Endodermal cell (in vitro differentiated cells): ENCODE measurements around the gene ABITRAM. TPM values are rescaled to one million over a fixed set of nuclear protein-coding genes. Genes with fewer than 3 reads are reported as not detected.
"Not testable (repeated sequence)": the region's sequence is repeated elsewhere in the genome, so short reads cannot be mapped to it uniquely, and the experiment has no call there.

ENCODE experiments used
- DNase-seq: peaks from one replicate; pipeline ENCODE4 v3.0.0-alpha.2; 2017
- H3K27ac ChIP-seq: 2 replicates; pipeline ENCODE4 v1.5.1; 2013; ENCODE audit warnings: mild to moderate bottlenecking, low read depth, low read length, moderate library complexity
- H3K27me3 ChIP-seq: 2 replicates; pipeline ENCODE4 v1.6.1; 2013; ENCODE audit warnings: mild to moderate bottlenecking, low read length, moderate library complexity; ENCODE audit not compliant: insufficient read depth, control insufficient read depth, poor library complexity, severe bottlenecking
- H3K36me3 ChIP-seq: 2 replicates; pipeline ENCODE4 v1.7.0; 2013; ENCODE audit warnings: mild to moderate bottlenecking, low read length, moderate library complexity; ENCODE audit not compliant: control insufficient read depth, insufficient read depth
- H3K4me1 ChIP-seq: one replicate; pipeline ENCODE4 v1.7.0; 2013; ENCODE audit warnings: low read length; ENCODE audit not compliant: control insufficient read depth, insufficient read depth
- H3K4me3 ChIP-seq: 2 replicates; pipeline ENCODE4 v1.5.1; 2013; ENCODE audit warnings: mild to moderate bottlenecking, low read length, moderate library complexity
- H3K9ac ChIP-seq: 2 replicates; pipeline ENCODE4 v1.6.1; 2013; ENCODE audit warnings: mild to moderate bottlenecking, low read length, moderate library complexity; ENCODE audit not compliant: poor library complexity, severe bottlenecking; ENCODE audit errors: extremely low read depth
- H3K9me3 ChIP-seq: 2 replicates; pipeline ENCODE4 v1.6.1; 2013; ENCODE audit warnings: mild to moderate bottlenecking, low read length, moderate library complexity; ENCODE audit not compliant: control insufficient read depth
- H3K27ac Mint-ChIP-seq: 2 replicates; pipeline ENCODE4 v1.8.0; 2020; ENCODE audit warnings: mixed read lengths
- H3K27me3 Mint-ChIP-seq: 2 replicates; pipeline ENCODE4 v1.8.0; 2021; ENCODE audit warnings: mild to moderate bottlenecking, mixed read lengths; ENCODE audit not compliant: insufficient read depth
- H3K36me3 Mint-ChIP-seq: 2 replicates; pipeline ENCODE4 v1.8.0; 2020; ENCODE audit warnings: low read depth, mixed read lengths
- H3K4me1 Mint-ChIP-seq: 2 replicates; pipeline ENCODE4 v1.8.0; 2020; ENCODE audit warnings: mixed read lengths
- H3K4me3 Mint-ChIP-seq: 2 replicates; pipeline ENCODE4 v1.8.0; 2020; ENCODE audit warnings: mild to moderate bottlenecking, moderate library complexity, mixed read lengths
- H3K9me3 Mint-ChIP-seq: 2 replicates; pipeline ENCODE4 v1.8.0; 2020; ENCODE audit warnings: mild to moderate bottlenecking, mixed read lengths
- WGBS, 2 experiments: methylation state at CpG; one replicate each; pipeline versions ENCODE4 v1.1.5 to v1.1.7; 2013; ENCODE audit warnings: missing lambda C conversion rate in 2 of 2, mixed read lengths in 1 of 2; ENCODE audit not compliant: insufficient coverage in 1 of 2, insufficient read length in 1 of 2; 5-methylcytosine and 5-hydroxymethylcytosine counted together
- total RNA-seq, 2 donors: library from RNA; stranded (reverse); fragmentation: NEBNext Ultra II Directional in 1 of 2; extraction: Animal tissue kit (Norgen Biotek cat#: 25700) in 1 of 2; gene quantifications; 2 replicates in 1 of 2; 3 replicates in 1 of 2; pipeline ENCODE4 v1.2.1, GENCODE V29; 2021
- TF ChIP-seq, protein P1 (sequence below): fragments of 200-600 bp; sonication (generic); conservative IDR thresholded peaks from 2 replicates; pipeline ENCODE4 v1.5.0; 2021; ENCODE audit warnings: antibody characterized with exemption, mild to moderate bottlenecking

Gene ABITRAM
- total RNA-seq, 2 donors from 2014 or later: 11.4 to 15.4 TPM

DNA sequence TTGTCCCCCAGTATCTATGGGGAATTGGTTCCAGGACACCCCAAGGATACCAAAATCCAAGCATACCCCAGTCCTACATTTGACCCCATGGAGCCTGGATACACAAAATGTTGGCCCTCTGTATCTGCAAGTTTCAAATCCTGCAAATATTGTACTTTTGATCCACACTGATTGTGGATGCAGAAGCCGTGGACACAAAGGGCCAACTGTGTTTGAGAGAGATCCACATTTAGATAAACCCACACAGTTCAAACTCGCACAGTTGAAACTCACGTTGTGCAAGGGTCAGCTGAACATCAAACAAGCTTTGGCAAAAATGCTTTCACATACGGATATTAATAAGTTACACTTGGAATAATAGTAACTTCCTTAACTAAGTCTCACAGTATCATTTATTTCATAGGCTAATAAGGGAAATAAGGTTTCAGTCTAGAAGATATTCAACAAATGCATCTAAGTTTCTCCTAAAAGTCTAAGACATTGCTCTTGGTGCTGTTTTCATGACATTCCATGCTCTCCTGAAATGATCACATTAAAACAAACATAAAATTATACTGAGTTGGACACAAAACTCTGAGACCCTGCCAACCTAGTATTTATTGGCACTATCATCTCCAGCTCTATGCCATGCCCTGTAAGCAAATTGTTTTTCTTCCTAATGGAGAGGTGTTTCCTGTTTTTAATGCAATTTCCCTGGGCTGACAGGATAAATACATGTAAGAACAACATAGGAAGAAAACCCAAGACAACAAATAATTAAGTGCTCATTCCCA is 39.8 kb upstream of the ABITRAM start:
- TF ChIP-seq, protein P1, sequence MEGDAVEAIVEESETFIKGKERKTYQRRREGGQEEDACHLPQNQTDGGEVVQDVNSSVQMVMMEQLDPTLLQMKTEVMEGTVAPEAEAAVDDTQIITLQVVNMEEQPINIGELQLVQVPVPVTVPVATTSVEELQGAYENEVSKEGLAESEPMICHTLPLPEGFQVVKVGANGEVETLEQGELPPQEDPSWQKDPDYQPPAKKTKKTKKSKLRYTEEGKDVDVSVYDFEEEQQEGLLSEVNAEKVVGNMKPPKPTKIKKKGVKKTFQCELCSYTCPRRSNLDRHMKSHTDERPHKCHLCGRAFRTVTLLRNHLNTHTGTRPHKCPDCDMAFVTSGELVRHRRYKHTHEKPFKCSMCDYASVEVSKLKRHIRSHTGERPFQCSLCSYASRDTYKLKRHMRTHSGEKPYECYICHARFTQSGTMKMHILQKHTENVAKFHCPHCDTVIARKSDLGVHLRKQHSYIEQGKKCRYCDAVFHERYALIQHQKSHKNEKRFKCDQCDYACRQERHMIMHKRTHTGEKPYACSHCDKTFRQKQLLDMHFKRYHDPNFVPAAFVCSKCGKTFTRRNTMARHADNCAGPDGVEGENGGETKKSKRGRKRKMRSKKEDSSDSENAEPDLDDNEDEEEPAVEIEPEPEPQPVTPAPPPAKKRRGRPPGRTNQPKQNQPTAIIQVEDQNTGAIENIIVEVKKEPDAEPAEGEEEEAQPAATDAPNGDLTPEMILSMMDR: no peak
- WGBS, 2 experiments: 93 to 98% methylated on average over 3 to 4 of the region's 4 CpGs
- no peak for DNase-seq
- Mint-ChIP-seq H3K27me3 (no peaks in the 10 kb centered on the region), H3K4me3 (no peak overlapping the region), H3K27ac (no peak overlapping the region), H3K36me3 (peaks cover 67% of the 10 kb centered on the region), H3K4me1 (no peaks in the 10 kb centered on the region), H3K9me3 (no peaks in the 10 kb centered on the region)
- no peak overlapping the region for H3K27ac ChIP-seq
- no peaks in the 10 kb centered on the region for H3K27me3 ChIP-seq
- H3K9ac ChIP-seq: no peak overlapping the region
- peaks cover 92% of the 10 kb centered on the region for H3K36me3 ChIP-seq
- no peaks in the 10 kb centered on the region for H3K9me3 ChIP-seq
- no peaks in the 10 kb centered on the region for H3K4me1 ChIP-seq
- H3K4me3 ChIP-seq: no peak overlapping the region

- 100% methylated on average over 2 of the region's 2 CpGs; no CpG with 5 or more reads in 1 of the 2 experiments for WGBS, 2 experiments
Observed at GRCh38 chr9:108897324-108898096, 36.7 kb upstream of the ABITRAM start.

GRCh38 chr9:108899023-108899695 is 35.0 kb upstream of the ABITRAM start:
- peaks cover 90% of the 10 kb centered on the region for H3K36me3 ChIP-seq

More at GRCh38 chr9:108897324-108898096, 36.7 kb upstream of the ABITRAM start:
- H3K4me1 Mint-ChIP-seq: no peaks in the 10 kb centered on the region
- Histone ChIP-seq H3K36me3 (peaks cover 91% of the 10 kb centered on the region), H3K27ac (no peak overlapping the region), H3K9ac (no peak overlapping the region), H3K4me3 (no peak overlapping the region), H3K27me3 (no peaks in the 10 kb centered on the region), H3K4me1 (no peaks in the 10 kb centered on the region), H3K9me3 (no peaks in the 10 kb centered on the region)
- no peaks in the 10 kb centered on the region for H3K9me3 Mint-ChIP-seq
- TF ChIP-seq, protein P1: no peak
- no peaks in the 10 kb centered on the region for H3K27me3 Mint-ChIP-seq
- H3K36me3 Mint-ChIP-seq: peaks cover 66% of the 10 kb centered on the region
- no peak overlapping the region for H3K27ac Mint-ChIP-seq
- no peak for DNase-seq
- H3K4me3 Mint-ChIP-seq: no peak overlapping the region

More at GRCh38 chr9:108899023-108899695, 35.0 kb upstream of the ABITRAM start:
- H3K27me3 ChIP-seq, H3K27ac ChIP-seq, H3K9me3 ChIP-seq, H3K27ac Mint-ChIP-seq, H3K9me3 Mint-ChIP-seq, H3K4me1 ChIP-seq, DNase-seq, H3K4me3 ChIP-seq, H3K4me3 Mint-ChIP-seq, H3K27me3 Mint-ChIP-seq, H3K4me1 Mint-ChIP-seq, H3K9ac ChIP-seq: not testable (repeated sequence)
- peaks cover 70% of the 10 kb centered on the region for H3K36me3 Mint-ChIP-seq
- WGBS, 2 experiments: 94 to 96% methylated on average over 5 to 7 of the region's 8 CpGs
